Liver (tissue), 3 donors: ENCODE measurements around the gene PTER.

Experiments
- CTCF ChIP-seq: fragments of 150-350 bp; IDR thresholded peaks from 2 replicates; pipeline ENCODE4 v1.5.1; 2017; ENCODE audit warnings: improper control_type of control experiment, low read depth, low read length; ENCODE audit not compliant: missing input control
- GABPA ChIP-seq, 2 donors: IDR thresholded peaks in 1 of 2; conservative IDR thresholded peaks in 1 of 2; 2 replicates each; pipeline ENCODE4 v1.6.1; 2016; ENCODE audit warnings: antibody characterized with exemption in 2 of 2, mild to moderate bottlenecking in 1 of 2, moderate library complexity in 1 of 2
- JUND ChIP-seq, 2 donors: IDR thresholded peaks; 2 replicates each; pipeline ENCODE4 v1.6.1; 2016; ENCODE audit warnings: antibody characterized with exemption in 2 of 2
- MAX ChIP-seq: IDR thresholded peaks from 2 replicates; pipeline ENCODE4 v1.6.1; 2016; ENCODE audit warnings: antibody characterized with exemption
- donor health status: healthy.
- donor health status: healthy.

GRCh38 chr10:16470747-16471146 lies 33.9 kb downstream of the PTER start:
- TF ChIP-seq CTCF (no peak), JUND (IDR thresholded peaks at IDR 0.05) (no peak), MAX (no peak), GABPA (IDR thresholded peaks at IDR 0.05 in 1 of 2, conservative IDR thresholded peaks at IDR 0.05 in 1 of 2) (no peak)
